HEK293 (cell line): ENCODE results near the gene EXOSC2.

Experiments
- CTCF ChIA-PET: fragments of 350-600 bp; formaldehyde crosslinking; extraction: SDS; loops from one replicate; lab custom pipeline; 2021; ENCODE audit warnings: antibody characterized with exemption; lab: Yijun Ruan, JAX
- POLR2A ChIA-PET: fragments of 300-600 bp; formaldehyde crosslinking; extraction: SDS; loops from one replicate; lab custom pipeline; 2020; ENCODE audit warnings: antibody characterized with exemption, inconsistent platforms; lab: Yijun Ruan, JAX
- H3K27ac ChIP-seq: fragments of 200-500 bp; sonication (Bioruptor generic); 2 replicates; pipeline ENCODE4 v1.5.1; 2014; ENCODE audit warnings: low read depth, low read length, control low read depth, inconsistent platforms; ENCODE audit errors: extremely low read depth
- H3K36me3 ChIP-seq, 2 experiments: fragments of 200-500 bp in 1 of 2; sonication (Bioruptor generic) in 1 of 2; 1 replicate in 1 of 2; 2 replicates in 1 of 2; pipeline ENCODE4 v1.5.1; 2014 to 2017; ENCODE audit warnings: inconsistent platforms in 2 of 2, low read length in 2 of 2; ENCODE audit not compliant: control insufficient read depth in 2 of 2, insufficient read depth in 1 of 2
- H3K4me1 ChIP-seq: fragments of 200-500 bp; sonication (Bioruptor generic); 2 replicates; pipeline ENCODE4 v1.5.1; 2014; ENCODE audit warnings: mild to moderate bottlenecking, low read length, inconsistent platforms; ENCODE audit not compliant: control insufficient read depth, insufficient read depth
- H3K4me3 ChIP-seq: 2 replicates; pipeline ENCODE4 v1.5.1; 2011; ENCODE audit warnings: low read depth, mild to moderate bottlenecking, control low read depth, low read length, moderate library complexity
- H3K9me3 ChIP-seq: fragments of 200-500 bp; sonication (Bioruptor generic); 2 replicates; pipeline ENCODE4 v1.5.1; 2014; ENCODE audit warnings: low read depth, low read length, inconsistent platforms; ENCODE audit not compliant: control insufficient read depth, insufficient read depth
- EGR2 ChIP-seq: fragments of 450-650 bp; formaldehyde crosslinking; IDR thresholded peaks from 2 replicates; pipeline ENCODE4 v1.5.1; 2016; ENCODE audit warnings: low read depth, missing biosample characterization, missing genetic modification characterization
- IKZF3 ChIP-seq: fragments of 450-650 bp; IDR thresholded peaks from 2 replicates; pipeline ENCODE4 v1.5.0; 2018; ENCODE audit warnings: missing biosample characterization, mild to moderate bottlenecking, missing genetic modification characterization, moderate library complexity
- KLF16 ChIP-seq: fragments of 450-650 bp; formaldehyde crosslinking; IDR thresholded peaks from 2 replicates; pipeline ENCODE4 v1.5.1; 2017; ENCODE audit warnings: missing biosample characterization, missing genetic modification characterization
- KLF8 ChIP-seq: fragments of 450-650 bp; formaldehyde crosslinking; IDR thresholded peaks from 2 replicates; pipeline ENCODE4 v1.5.1; 2016; ENCODE audit warnings: missing biosample characterization, missing genetic modification characterization
- OVOL3 ChIP-seq: fragments of 450-650 bp; formaldehyde crosslinking; IDR thresholded peaks from 2 replicates; pipeline ENCODE4 v1.5.1; 2016; ENCODE audit warnings: missing biosample characterization, missing genetic modification characterization
- PBX3 ChIP-seq: sonication (generic); formaldehyde crosslinking; IDR thresholded peaks from 2 replicates; pipeline ENCODE4 v1.8.1; 2022; ENCODE audit warnings: mild to moderate bottlenecking, moderate library complexity, missing genetic modification reagents
- TCF7L2 ChIP-seq: IDR thresholded peaks from 2 replicates; pipeline ENCODE4 v1.6.1; 2011; ENCODE audit warnings: low read depth, mild to moderate bottlenecking, inconsistent platforms, low read length, moderate library complexity, borderline replicate concordance
- ZBTB26 ChIP-seq: fragments of 450-650 bp; formaldehyde crosslinking; optimal IDR thresholded peaks from 2 replicates; pipeline ENCODE3; 2016; ENCODE audit warnings: missing biosample characterization, mild to moderate bottlenecking, missing genetic modification characterization
- ZFHX2 ChIP-seq: fragments of 450-650 bp; formaldehyde crosslinking; conservative IDR thresholded peaks from 2 replicates; pipeline ENCODE4 v1.5.1; 2016; ENCODE audit warnings: missing biosample characterization, missing genetic modification characterization
- ZNF138 ChIP-seq: fragments of 450-650 bp; formaldehyde crosslinking; IDR thresholded peaks from 2 replicates; pipeline ENCODE4 v1.5.1; 2016; ENCODE audit warnings: missing biosample characterization, missing genetic modification characterization, borderline replicate concordance
- ZNF302 ChIP-seq: fragments of 450-650 bp; formaldehyde crosslinking; IDR thresholded peaks from 2 replicates; pipeline ENCODE4 v1.5.1; 2016; ENCODE audit warnings: missing biosample characterization, missing genetic modification characterization, low read depth
- ZNF354C ChIP-seq: fragments of 450-650 bp; formaldehyde crosslinking; IDR thresholded peaks from 2 replicates; pipeline ENCODE4 v1.5.1; 2016; ENCODE audit warnings: missing biosample characterization, missing genetic modification characterization, low read depth, borderline replicate concordance
- ZNF394 ChIP-seq: fragments of 450-650 bp; formaldehyde crosslinking; IDR thresholded peaks from 2 replicates; pipeline ENCODE4 v1.5.1; 2016; ENCODE audit warnings: missing biosample characterization, missing genetic modification characterization, mild to moderate bottlenecking, moderate library complexity, borderline replicate concordance
- ZNF404 ChIP-seq: fragments of 450-650 bp; formaldehyde crosslinking; IDR thresholded peaks from 2 replicates; pipeline ENCODE4 v1.5.1; 2017; ENCODE audit warnings: missing biosample characterization, missing genetic modification characterization
- ZNF473 ChIP-seq: fragments of 450-650 bp; formaldehyde crosslinking; IDR thresholded peaks from 2 replicates; pipeline ENCODE4 v1.5.1; 2017; ENCODE audit warnings: missing biosample characterization, missing genetic modification characterization
- ZNF488 ChIP-seq: fragments of 450-650 bp; formaldehyde crosslinking; IDR thresholded peaks from 2 replicates; pipeline ENCODE4 v1.5.1; 2016; ENCODE audit warnings: missing biosample characterization, missing genetic modification characterization
- ZNF548 ChIP-seq: fragments of 450-650 bp; formaldehyde crosslinking; IDR thresholded peaks from 2 replicates; pipeline ENCODE4 v1.5.1; 2016; ENCODE audit warnings: missing biosample characterization, missing genetic modification characterization
- ZNF777 ChIP-seq: fragments of 450-650 bp; formaldehyde crosslinking; IDR thresholded peaks from 2 replicates; pipeline ENCODE4 v1.5.1; 2017; ENCODE audit warnings: missing biosample characterization, missing genetic modification characterization, borderline replicate concordance
- ZNF791 ChIP-seq: fragments of 450-650 bp; formaldehyde crosslinking; IDR thresholded peaks from 2 replicates; pipeline ENCODE4 v1.5.1; 2016; ENCODE audit warnings: missing biosample characterization, missing genetic modification characterization
- ZNF792 ChIP-seq: fragments of 450-650 bp; formaldehyde crosslinking; IDR thresholded peaks from 2 replicates; pipeline ENCODE4 v1.5.1; 2016; ENCODE audit warnings: missing biosample characterization, missing genetic modification characterization
- ZXDB ChIP-seq: fragments of 450-650 bp; formaldehyde crosslinking; IDR thresholded peaks from 2 replicates; pipeline ENCODE4 v1.5.1; 2016; ENCODE audit warnings: missing biosample characterization, missing genetic modification characterization
- TF ChIP-seq, protein P1 (sequence below): fragments of 450-650 bp; formaldehyde crosslinking; IDR thresholded peaks from 2 replicates; pipeline ENCODE4 v1.5.1; 2016; ENCODE audit warnings: missing biosample characterization, missing genetic modification characterization
- TF ChIP-seq, protein P2 (sequence below): fragments of 450-650 bp; formaldehyde crosslinking; IDR thresholded peaks from 2 replicates; pipeline ENCODE4 v1.5.1; 2017; ENCODE audit warnings: missing biosample characterization, missing genetic modification characterization
- TF ChIP-seq, protein P3 (sequence below): fragments of 450-650 bp; formaldehyde crosslinking; IDR thresholded peaks from 2 replicates; pipeline ENCODE4 v1.5.0; 2017; ENCODE audit warnings: missing biosample characterization, missing genetic modification characterization, borderline replicate concordance
- TF ChIP-seq, protein P4 (sequence below): fragments of 450-650 bp; formaldehyde crosslinking; IDR thresholded peaks from 2 replicates; pipeline ENCODE4 v1.5.1; 2016; ENCODE audit warnings: missing biosample characterization, missing genetic modification characterization

The EXOSC2 gene

GRCh38 chr9:130663977-130664250, 29.7 kb upstream of the EXOSC2 start:
- H3K4me1 ChIP-seq, result no peaks in the 10 kb centered on the region; the same call in 1 of the 2 replicates
- H3K9me3 ChIP-seq, result no peaks in the 10 kb centered on the region
- TF ChIP-seq EGR2 (no peak), KLF16 (tag by site-specific recombination) (no peak), ZNF404 (tag by site-specific recombination) (no peak), ZNF354C (no peak), PBX3 (CRISPR knock-in tag) (no peak), ZNF792 (tag by site-specific recombination) (no peak), ZXDB (tag by site-specific recombination) (no peak), ZNF548 (tag by site-specific recombination) (no peak), ZNF394 (no peak), ZNF138 (tag by site-specific recombination) (no peak), ZNF488 (tag by site-specific recombination) (no peak), OVOL3 (tag by site-specific recombination) (no peak), ZNF791 (no peak), ZNF473 (tag by site-specific recombination) (no peak), IKZF3 (tag by site-specific recombination) (no peak; the same call in 1 of the 2 replicates)
- TF ChIP-seq, protein P1, sequence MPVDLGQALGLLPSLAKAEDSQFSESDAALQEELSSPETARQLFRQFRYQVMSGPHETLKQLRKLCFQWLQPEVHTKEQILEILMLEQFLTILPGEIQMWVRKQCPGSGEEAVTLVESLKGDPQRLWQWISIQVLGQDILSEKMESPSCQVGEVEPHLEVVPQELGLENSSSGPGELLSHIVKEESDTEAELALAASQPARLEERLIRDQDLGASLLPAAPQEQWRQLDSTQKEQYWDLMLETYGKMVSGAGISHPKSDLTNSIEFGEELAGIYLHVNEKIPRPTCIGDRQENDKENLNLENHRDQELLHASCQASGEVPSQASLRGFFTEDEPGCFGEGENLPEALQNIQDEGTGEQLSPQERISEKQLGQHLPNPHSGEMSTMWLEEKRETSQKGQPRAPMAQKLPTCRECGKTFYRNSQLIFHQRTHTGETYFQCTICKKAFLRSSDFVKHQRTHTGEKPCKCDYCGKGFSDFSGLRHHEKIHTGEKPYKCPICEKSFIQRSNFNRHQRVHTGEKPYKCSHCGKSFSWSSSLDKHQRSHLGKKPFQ (tag by site-specific recombination), result no peak
- TF ChIP-seq, protein P2, sequence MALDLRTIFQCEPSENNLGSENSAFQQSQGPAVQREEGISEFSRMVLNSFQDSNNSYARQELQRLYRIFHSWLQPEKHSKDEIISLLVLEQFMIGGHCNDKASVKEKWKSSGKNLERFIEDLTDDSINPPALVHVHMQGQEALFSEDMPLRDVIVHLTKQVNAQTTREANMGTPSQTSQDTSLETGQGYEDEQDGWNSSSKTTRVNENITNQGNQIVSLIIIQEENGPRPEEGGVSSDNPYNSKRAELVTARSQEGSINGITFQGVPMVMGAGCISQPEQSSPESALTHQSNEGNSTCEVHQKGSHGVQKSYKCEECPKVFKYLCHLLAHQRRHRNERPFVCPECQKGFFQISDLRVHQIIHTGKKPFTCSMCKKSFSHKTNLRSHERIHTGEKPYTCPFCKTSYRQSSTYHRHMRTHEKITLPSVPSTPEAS (tag by site-specific recombination), result no peak
- TF ChIP-seq, protein P3, sequence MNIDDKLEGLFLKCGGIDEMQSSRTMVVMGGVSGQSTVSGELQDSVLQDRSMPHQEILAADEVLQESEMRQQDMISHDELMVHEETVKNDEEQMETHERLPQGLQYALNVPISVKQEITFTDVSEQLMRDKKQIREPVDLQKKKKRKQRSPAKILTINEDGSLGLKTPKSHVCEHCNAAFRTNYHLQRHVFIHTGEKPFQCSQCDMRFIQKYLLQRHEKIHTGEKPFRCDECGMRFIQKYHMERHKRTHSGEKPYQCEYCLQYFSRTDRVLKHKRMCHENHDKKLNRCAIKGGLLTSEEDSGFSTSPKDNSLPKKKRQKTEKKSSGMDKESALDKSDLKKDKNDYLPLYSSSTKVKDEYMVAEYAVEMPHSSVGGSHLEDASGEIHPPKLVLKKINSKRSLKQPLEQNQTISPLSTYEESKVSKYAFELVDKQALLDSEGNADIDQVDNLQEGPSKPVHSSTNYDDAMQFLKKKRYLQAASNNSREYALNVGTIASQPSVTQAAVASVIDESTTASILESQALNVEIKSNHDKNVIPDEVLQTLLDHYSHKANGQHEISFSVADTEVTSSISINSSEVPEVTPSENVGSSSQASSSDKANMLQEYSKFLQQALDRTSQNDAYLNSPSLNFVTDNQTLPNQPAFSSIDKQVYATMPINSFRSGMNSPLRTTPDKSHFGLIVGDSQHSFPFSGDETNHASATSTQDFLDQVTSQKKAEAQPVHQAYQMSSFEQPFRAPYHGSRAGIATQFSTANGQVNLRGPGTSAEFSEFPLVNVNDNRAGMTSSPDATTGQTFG (tag by site-specific recombination), result no peak
- TF ChIP-seq, all 188 proteins: peak for 0
- Histone ChIP-seq H3K4me3 (no peak overlapping the region), H3K36me3 (no peaks in the 10 kb centered on the region), H3K27ac (no peak overlapping the region)
- ChIA-PET POLR2A (no interaction called here), CTCF (interaction anchor here (1.5 kb wide), 1 partner anchor 18 kb away, joined by 6 read pairs; no protein-coding TSS in a partner anchor)

DNA sequence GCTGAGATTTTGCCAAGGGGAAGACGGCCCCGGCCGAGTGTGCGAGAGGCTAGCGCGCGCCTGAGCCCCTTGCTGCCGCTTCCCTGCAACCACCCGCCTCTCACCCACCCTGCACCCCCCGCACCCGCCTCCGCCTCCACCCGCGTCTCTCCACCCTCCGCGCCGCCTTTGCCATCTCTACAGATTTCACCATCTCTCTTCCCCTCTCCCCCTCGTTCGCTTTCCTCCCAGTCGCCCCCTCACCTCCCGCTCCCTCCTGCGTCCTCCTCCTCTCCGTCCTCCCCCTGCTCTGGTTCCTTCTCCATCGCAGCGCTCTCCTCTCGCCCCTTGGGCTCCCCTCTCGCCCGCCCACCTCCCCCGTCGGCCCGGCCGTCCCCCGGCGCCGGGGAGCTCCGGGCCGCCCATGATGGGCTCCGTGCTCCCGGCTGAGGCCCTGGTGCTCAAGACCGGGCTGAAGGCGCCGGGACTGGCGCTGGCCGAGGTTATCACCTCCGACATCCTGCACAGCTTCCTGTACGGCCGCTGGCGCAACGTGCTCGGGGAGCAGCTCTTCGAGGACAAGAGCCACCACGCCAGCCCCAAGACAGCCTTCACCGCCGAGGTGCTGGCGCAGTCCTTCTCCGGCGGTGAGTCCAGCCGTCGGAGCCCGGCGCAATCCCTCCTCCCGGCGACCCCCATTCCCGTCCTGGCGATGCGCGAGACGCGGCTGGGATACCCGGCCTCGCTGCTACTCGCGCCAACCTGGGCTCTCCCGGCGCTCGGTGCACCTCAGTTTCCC, 29.1 kb upstream of the EXOSC2 start, which contains the start of gene PRDM12:
Gene PRDM12 (plus strand): TSS at position 344 of the 778 bp plus-strand sequence. CDS start 60 bp downstream, at position 404.
- ChIA-PET POLR2A (interaction anchor here (0.6 to 1.6 kb wide), 2 partner anchors 9 to 29 kb away, joined by 4 to 9 read pairs; partner anchors contain the start of gene EXOSC2), CTCF (no interaction called here)
- H3K4me1 ChIP-seq, result no peaks in the 10 kb centered on the region; the same call in 1 of the 2 replicates
- H3K27ac ChIP-seq, result no peak within 1 kb of the TSS
- H3K36me3 ChIP-seq, result no peaks in the 10 kb centered on the region
- peak within 1 kb of the TSS; percentile 14 for H3K4me3 ChIP-seq
- H3K9me3 ChIP-seq, result no peaks in the 10 kb centered on the region
- no peak for TF ChIP-seq KLF8 (tag by site-specific recombination)
- TF ChIP-seq ZNF302, result no peak
- TF ChIP-seq EGR2, result peak; percentile 95
- peak; percentile 54; the same call in 1 of the 2 replicates for TF ChIP-seq ZNF777 (tag by site-specific recombination)
- no peak for TF ChIP-seq TCF7L2
- peak; percentile 40 for TF ChIP-seq ZBTB26 (tag by site-specific recombination)
- TF ChIP-seq, protein P4, sequence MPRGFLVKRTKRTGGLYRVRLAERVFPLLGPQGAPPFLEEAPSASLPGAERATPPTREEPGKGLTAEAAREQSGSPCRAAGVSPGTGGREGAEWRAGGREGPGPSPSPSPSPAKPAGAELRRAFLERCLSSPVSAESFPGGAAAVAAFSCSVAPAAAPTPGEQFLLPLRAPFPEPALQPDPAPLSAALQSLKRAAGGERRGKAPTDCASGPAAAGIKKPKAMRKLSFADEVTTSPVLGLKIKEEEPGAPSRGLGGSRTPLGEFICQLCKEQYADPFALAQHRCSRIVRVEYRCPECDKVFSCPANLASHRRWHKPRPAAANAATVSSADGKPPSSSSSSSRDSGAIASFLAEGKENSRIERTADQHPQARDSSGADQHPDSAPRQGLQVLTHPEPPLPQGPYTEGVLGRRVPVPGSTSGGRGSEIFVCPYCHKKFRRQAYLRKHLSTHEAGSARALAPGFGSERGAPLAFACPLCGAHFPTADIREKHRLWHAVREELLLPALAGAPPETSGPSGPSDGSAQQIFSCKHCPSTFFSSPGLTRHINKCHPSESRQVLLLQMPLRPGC (tag by site-specific recombination), result no peak
- peak; percentile 97 for TF ChIP-seq ZFHX2 (tag by site-specific recombination)
